Measurements from ENCODE around the gene COL7A1.

DNA sequence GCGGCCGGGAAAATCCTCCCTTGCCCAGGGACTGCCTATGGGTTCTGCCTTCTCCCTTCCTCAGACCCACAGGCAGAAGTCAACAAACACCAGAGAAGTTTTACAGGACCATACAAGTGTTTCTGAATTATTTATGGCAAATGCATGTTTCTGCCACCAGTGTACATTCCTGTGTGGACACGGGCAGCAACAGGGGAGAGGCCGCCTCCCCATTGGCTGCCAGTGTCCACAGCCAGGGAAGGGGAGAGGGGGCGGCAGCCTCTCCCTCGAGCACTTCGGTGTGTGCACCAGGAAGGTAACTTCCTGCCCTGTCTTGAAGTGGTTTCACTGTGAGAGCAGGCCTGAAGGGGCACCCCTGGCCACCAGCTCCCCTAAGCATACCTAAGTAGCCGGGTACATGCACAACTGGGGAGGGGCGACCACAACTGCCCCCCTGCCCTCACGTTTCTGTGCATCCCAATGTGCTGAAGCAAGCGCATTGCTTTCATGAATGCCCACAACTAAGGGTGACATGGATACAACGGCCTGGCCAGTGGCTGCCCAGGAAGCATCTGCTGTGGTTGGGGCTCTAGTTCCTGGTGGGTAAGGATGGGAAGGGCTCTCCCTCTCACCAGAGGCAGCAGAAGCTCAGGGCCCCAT lies 76.4 kb downstream of the COL7A1 start:
- no peak for TF ChIP-seq GATA3 (IDR thresholded peaks at IDR 0.05; ENCODE audit: low read depth, low read length)
- TF ChIP-seq GATA2 (IDR thresholded peaks at IDR 0.05; ENCODE audit: low read depth, low read length), result no peak

Measured in SH-SY5Y (cell line).